MM.1S (cell line): ENCODE measurements around the gene MPP3.
"Not testable (repeated sequence)": the region's sequence is repeated elsewhere in the genome, so short reads cannot be mapped to it uniquely, and the experiment has no call there.

Experiments used
- DNase-seq: peaks from one replicate; pipeline ENCODE4 v3.0.0-alpha.2; 2015
- H2AFZ ChIP-seq: fragments of 300-600 bp; sonication (generic); 2 replicates; pipeline ENCODE4 v1.6.0; 2016; ENCODE audit warnings: antibody characterized with exemption, low read length
- H3F3A ChIP-seq: fragments of 300-600 bp; sonication (generic); 2 replicates; pipeline ENCODE4 v1.6.1; 2016; ENCODE audit warnings: mild to moderate bottlenecking, antibody characterized with exemption, low read length, moderate library complexity, mixed read lengths; ENCODE audit not compliant: insufficient read depth
- H3K27ac ChIP-seq: fragments of 300-600 bp; sonication (generic); 2 replicates; pipeline ENCODE4 v1.5.1; 2016; ENCODE audit warnings: mild to moderate bottlenecking, low read length
- H3K27me3 ChIP-seq: fragments of 300-600 bp; sonication (generic); replicated peaks from 2 replicates; pipeline ENCODE4 v1.6.0; 2016; ENCODE audit warnings: low read length; ENCODE audit not compliant: insufficient read depth
- H3K36me3 ChIP-seq: fragments of 300-600 bp; sonication (generic); replicated peaks from 2 replicates; pipeline ENCODE4 v1.6.1; 2016; ENCODE audit warnings: mild to moderate bottlenecking, low read length, mixed read lengths; ENCODE audit not compliant: insufficient read depth
- H3K4me1 ChIP-seq: fragments of 300-600 bp; sonication (generic); 2 replicates; pipeline ENCODE4 v1.6.1; 2016; ENCODE audit warnings: low read length, mixed read lengths
- H3K4me2 ChIP-seq: fragments of 300-600 bp; sonication (generic); 2 replicates; pipeline ENCODE4 v1.6.0; 2016; ENCODE audit warnings: low read depth, low read length
- H3K4me3 ChIP-seq: fragments of 300-600 bp; sonication (generic); 2 replicates; pipeline ENCODE4 v1.5.1; 2016; ENCODE audit warnings: low read length, mixed read lengths
- H3K79me2 ChIP-seq: fragments of 300-600 bp; sonication (generic); 2 replicates; pipeline ENCODE4 v1.6.1; 2016; ENCODE audit warnings: mixed run types, low read length, mixed read lengths
- H3K9ac ChIP-seq: fragments of 300-600 bp; sonication (generic); 2 replicates; pipeline ENCODE4 v1.6.1; 2016; ENCODE audit warnings: low read length, mixed read lengths
- H3K9me2 ChIP-seq: fragments of 300-600 bp; sonication (generic); replicated peaks from 2 replicates; pipeline ENCODE4 v1.6.1; 2016; ENCODE audit warnings: mild to moderate bottlenecking, low read length, mixed read lengths; ENCODE audit not compliant: insufficient read depth
- H3K9me3 ChIP-seq: fragments of 300-600 bp; sonication (generic); replicated peaks from 2 replicates; pipeline ENCODE4 v1.6.1; 2016; ENCODE audit warnings: mild to moderate bottlenecking, low read length, mixed read lengths; ENCODE audit not compliant: insufficient read depth
- H4K20me1 ChIP-seq: fragments of 300-600 bp; sonication (generic); 2 replicates; pipeline ENCODE4 v1.6.1; 2016; ENCODE audit warnings: mild to moderate bottlenecking, low read length, moderate library complexity, mixed read lengths; ENCODE audit not compliant: insufficient read depth
- CTCF ChIP-seq: fragments of 300-600 bp; sonication (generic); IDR thresholded peaks from 2 replicates; pipeline ENCODE4 v1.5.1; 2016; ENCODE audit warnings: antibody characterized with exemption, low read length, mixed read lengths
- EZH2 ChIP-seq: fragments of 300-600 bp; sonication (generic); optimal IDR thresholded peaks from 2 replicates; pipeline ENCODE3; 2017; ENCODE audit warnings: low read depth, mild to moderate bottlenecking, antibody characterized with exemption, low read length, mixed read lengths
- EZH2phosphoT487 ChIP-seq: fragments of 300-600 bp; sonication (generic); IDR thresholded peaks from 2 replicates; pipeline ENCODE4 v1.6.1; 2018; ENCODE audit warnings: antibody characterized with exemption, low read length

The MPP3 gene

DNA sequence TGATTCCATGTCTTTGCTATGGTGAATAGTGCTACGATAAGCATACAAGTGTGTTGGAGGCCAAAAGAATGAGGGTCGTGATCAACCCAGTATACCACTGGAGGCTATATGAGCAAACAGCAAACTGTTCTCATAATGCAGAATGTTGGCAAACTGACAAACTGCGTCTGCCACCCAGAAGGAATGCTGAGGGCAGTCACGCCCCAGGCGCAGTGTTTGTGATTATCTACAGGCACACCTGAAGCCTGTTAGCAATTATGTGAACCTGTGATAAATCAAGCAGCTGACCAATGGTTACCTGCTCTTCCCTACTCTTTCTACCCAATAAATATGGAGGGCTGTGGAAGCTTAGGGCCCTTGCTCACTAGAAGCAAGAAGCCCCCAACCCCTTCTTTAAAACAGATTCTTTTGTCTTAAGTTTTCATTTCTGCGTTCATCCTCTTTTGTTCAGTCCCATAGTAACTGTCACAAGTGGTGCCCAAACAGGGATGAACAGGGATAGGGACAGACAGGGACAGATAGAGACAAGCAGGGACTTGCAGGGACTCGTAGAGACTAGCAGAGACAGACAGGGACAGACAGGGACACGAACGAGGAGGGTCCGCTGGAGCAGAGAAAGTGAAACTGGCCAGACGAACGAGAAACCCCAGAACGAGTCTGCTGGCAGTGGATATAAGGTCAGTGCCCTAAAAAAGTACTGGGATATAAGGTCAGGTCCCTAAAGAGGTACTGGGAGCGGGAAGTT is 39.2 kb upstream of the MPP3 start:
- Histone ChIP-seq H2AFZ (0 out of 2 replicates have a peak overlapping the region, but pooled peaks have one; percentile 30), H3K9me3 (no peaks in the 10 kb centered on the region), H4K20me1 (no peaks in the 10 kb centered on the region), H3K9ac (no peak overlapping the region), H3K36me3 (no peaks in the 10 kb centered on the region), H3F3A (no peaks in the 10 kb centered on the region), H3K79me2 (no peaks in the 10 kb centered on the region), H3K4me1 (no peaks in the 10 kb centered on the region), H3K4me2 (peak overlapping the region; percentile 62), H3K27ac (no peak overlapping the region), H3K9me2 (no peaks in the 10 kb centered on the region), H3K4me3 (no peak overlapping the region; the same call in 1 of the 2 replicates), H3K27me3 (peaks cover 8% of the 10 kb centered on the region)
- TF ChIP-seq CTCF: no peak
- TF ChIP-seq EZH2phosphoT487: no peak
- TF ChIP-seq EZH2: no peak
- no peak for DNase-seq

DNA sequence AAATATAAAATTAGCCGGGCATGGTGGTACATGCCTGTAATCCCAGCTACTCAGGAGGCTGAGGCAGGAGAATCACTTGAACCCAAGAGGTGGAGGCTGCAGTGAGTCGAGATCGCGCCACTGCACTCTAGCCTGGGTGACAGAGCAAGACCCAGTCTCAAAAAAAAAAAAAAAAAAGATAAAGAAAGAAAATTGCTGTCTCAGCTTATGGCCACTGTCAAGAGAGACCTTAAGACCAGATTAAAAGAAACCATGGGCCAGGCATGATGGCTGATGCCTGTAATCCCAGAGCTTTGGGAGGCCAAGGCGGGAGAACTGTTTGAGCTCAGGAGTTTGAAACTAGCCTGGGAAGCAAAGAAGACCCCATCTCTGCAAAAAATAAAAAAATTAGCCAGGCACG is 36.1 kb upstream of the MPP3 start:
- not testable (repeated sequence) for H3K4me1 ChIP-seq, H3K9me3 ChIP-seq, H3F3A ChIP-seq, H3K27ac ChIP-seq, H2AFZ ChIP-seq, H3K4me2 ChIP-seq, H3K4me3 ChIP-seq, H3K9ac ChIP-seq, H3K36me3 ChIP-seq, DNase-seq, H4K20me1 ChIP-seq, H3K79me2 ChIP-seq, H3K9me2 ChIP-seq
- peaks cover 28% of the 10 kb centered on the region for H3K27me3 ChIP-seq

DNA sequence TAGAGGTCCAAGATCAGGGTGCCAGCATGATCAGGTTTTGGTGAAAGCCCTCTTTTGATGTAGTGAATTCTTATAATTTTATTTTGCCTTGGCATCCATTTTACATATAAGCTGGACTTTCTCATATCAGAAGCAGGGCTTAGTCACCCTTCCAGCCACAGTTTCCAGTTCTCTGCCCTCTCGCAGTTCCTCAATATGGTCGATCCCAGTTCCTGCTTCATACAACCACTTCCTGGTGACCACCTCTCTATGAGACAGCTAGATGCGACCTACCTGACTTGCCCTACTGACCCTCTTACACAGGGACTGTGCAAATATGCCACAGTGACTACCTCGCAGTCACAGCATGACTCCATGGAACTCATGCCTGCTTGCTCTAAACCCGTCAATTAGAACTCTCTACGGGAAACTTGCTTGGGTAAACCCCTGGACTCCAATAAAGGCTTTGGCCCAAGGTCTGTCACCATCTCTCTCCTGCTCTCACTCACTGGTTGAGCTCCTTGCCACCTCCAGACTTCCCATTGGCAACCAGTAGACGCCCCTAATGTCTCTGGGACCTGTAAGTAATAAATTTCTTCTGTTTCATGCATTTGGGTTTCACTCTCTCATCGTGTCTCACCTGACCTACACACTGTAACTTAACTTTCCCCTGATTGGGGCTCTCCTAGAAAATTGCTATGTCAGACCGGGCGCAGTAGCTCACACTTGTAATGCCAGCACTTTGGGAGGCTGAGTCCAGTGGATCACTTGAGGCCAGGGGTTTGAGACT is 35.5 kb upstream of the MPP3 start:
- no peaks in the 10 kb centered on the region for H3K79me2 ChIP-seq
- H3K4me3 ChIP-seq: no peak overlapping the region
- peaks cover 31% of the 10 kb centered on the region for H3K27me3 ChIP-seq
- no peaks in the 10 kb centered on the region for H3K36me3 ChIP-seq
- no peak for DNase-seq
- H4K20me1 ChIP-seq: no peaks in the 10 kb centered on the region
- no peak for TF ChIP-seq EZH2
- no peak for TF ChIP-seq CTCF
- TF ChIP-seq EZH2phosphoT487: no peak
- H3K9me3 ChIP-seq: no peaks in the 10 kb centered on the region
- H2AFZ ChIP-seq: no peak overlapping the region
- no peak overlapping the region for H3K27ac ChIP-seq
- H3F3A ChIP-seq: no peaks in the 10 kb centered on the region
- H3K9me2 ChIP-seq: no peaks in the 10 kb centered on the region
- no peak overlapping the region for H3K4me2 ChIP-seq
- no peak overlapping the region for H3K9ac ChIP-seq
- no peaks in the 10 kb centered on the region for H3K4me1 ChIP-seq
